Measurements from ENCODE around the gene MILR1. TPM values are rescaled to one million over a fixed set of nuclear protein-coding genes. Genes with fewer than 3 reads are reported as not detected.

MILR1 gene
- total and polyA plus RNA-seq, 2 donors from 2014 or later = 2.2 to 17.8 TPM

- FAIRE-seq (no peak), DNase-seq (no peak)
- Histone ChIP-seq H3K27me3 (ENCODE audit: control insufficient read depth, insufficient read depth, low read length) (no peaks in the 10 kb centered on the region), H3K4me1 (ENCODE audit: control insufficient read depth in 2 of 3, insufficient read depth in 2 of 3, low read depth in 1 of 3, low read length in 3 of 3) (peaks cover 3 to 13% (median 9%) of the 10 kb centered on the region in 3 donors), H3K9me3 (ENCODE audit: control insufficient read depth in 2 of 3, insufficient read depth in 1 of 3, low read length in 3 of 3) (no peaks in the 10 kb centered on the region), H3K27ac (ENCODE audit: low read depth in 2 of 2, low read length in 2 of 2) (no peak overlapping the region), H3K36me3 (ENCODE audit: control insufficient read depth in 2 of 3, insufficient read depth in 3 of 3, low read length in 3 of 3) (peaks cover 5 to 31% (median 13%) of the 10 kb centered on the region in 3 donors), H3K9ac (ENCODE audit: low read length in 3 of 3) (no peak overlapping the region), H3K4me3 (ENCODE audit: low read length in 3 of 3) (no peak overlapping the region)
- intact Hi-C loops (cut with DNase I) = no loop called here
- TF ChIP-seq CTCF (IDR thresholded peaks at IDR 0.05; ENCODE audit: borderline replicate concordance, extremely low read depth, insufficient read depth) = no peak
Observed at GRCh38 chr17:64509179-64509578, 60.3 kb downstream of the MILR1 start.

GRCh38 chr17:64515419-64515818 lies 66.5 kb downstream of the MILR1 start:
- Histone ChIP-seq H3K27ac (ENCODE audit: low read depth in 2 of 2, low read length in 2 of 2) (no peak overlapping the region), H3K9ac (ENCODE audit: low read length in 3 of 3) (no peak overlapping the region), H3K36me3 (ENCODE audit: control insufficient read depth in 2 of 3, insufficient read depth in 3 of 3, low read length in 3 of 3) (peaks cover 4 to 49% (median 31%) of the 10 kb centered on the region in 3 donors), H3K27me3 (ENCODE audit: control insufficient read depth, insufficient read depth, low read length) (no peaks in the 10 kb centered on the region), H3K4me3 (ENCODE audit: low read length in 3 of 3) (no peak overlapping the region), H3K9me3 (ENCODE audit: control insufficient read depth in 2 of 3, insufficient read depth in 1 of 3, low read length in 3 of 3) (no peaks in the 10 kb centered on the region), H3K4me1 (ENCODE audit: control insufficient read depth in 2 of 3, insufficient read depth in 2 of 3, low read depth in 1 of 3, low read length in 3 of 3) (no peaks in the 10 kb centered on the region)
- DNase-seq (no peak), FAIRE-seq (no peak)
- intact Hi-C loops (cut with DNase I) = no loop called here
- no peak for TF ChIP-seq CTCF (IDR thresholded peaks at IDR 0.05; ENCODE audit: borderline replicate concordance, extremely low read depth, insufficient read depth)

GRCh38 chr17:64515829-64516228 lies 66.9 kb downstream of the MILR1 start:
- no peak for TF ChIP-seq CTCF (IDR thresholded peaks at IDR 0.05; ENCODE audit: borderline replicate concordance, extremely low read depth, insufficient read depth)
- no peak overlapping the region for H3K27ac ChIP-seq (ENCODE audit: low read depth in 2 of 2, low read length in 2 of 2)
- H3K9ac ChIP-seq (ENCODE audit: low read length in 3 of 3) = no peak overlapping the region
- DNase-seq (no peak), FAIRE-seq (no peak)
- H3K27me3 ChIP-seq (ENCODE audit: control insufficient read depth, insufficient read depth, low read length) = no peaks in the 10 kb centered on the region
- H3K4me1 ChIP-seq (ENCODE audit: control insufficient read depth in 2 of 3, insufficient read depth in 2 of 3, low read depth in 1 of 3, low read length in 3 of 3) = no peaks in the 10 kb centered on the region
- H3K36me3 ChIP-seq (ENCODE audit: control insufficient read depth in 2 of 3, insufficient read depth in 3 of 3, low read length in 3 of 3) = peaks cover 4 to 49% (median 34%) of the 10 kb centered on the region in 3 donors
- no peak overlapping the region for H3K4me3 ChIP-seq (ENCODE audit: low read length in 3 of 3)
- intact Hi-C loops (cut with DNase I) = no loop called here
- H3K9me3 ChIP-seq (ENCODE audit: control insufficient read depth in 2 of 3, insufficient read depth in 1 of 3, low read length in 3 of 3) = no peaks in the 10 kb centered on the region

Small RNAs within 50 kb of the gene (microRNA-seq; reads per million reads assigned to microRNA genes)
- gene MIR1273E (not detected), gene MIR3064 (3.4 reads per million, percentile 2 among the genes with 10 or more reads in this experiment), gene MIR5047 (not detected)

Other genes with a start within 250 kb of the MILR1 start
- gene TEX2, start 185.9 kb upstream of the MILR1 start, total RNA-seq = 39.1 TPM
- gene TEX2, start 185.9 kb upstream of the MILR1 start, polyA plus RNA-seq (ENCODE audit: insufficient read depth, low read depth, low replicate concordance) = 14.0 TPM
- gene PECAM1, start 58.3 kb upstream of the MILR1 start, total RNA-seq = 321 TPM
- 44.3 TPM for gene PECAM1, start 58.3 kb upstream of the MILR1 start, polyA plus RNA-seq (ENCODE audit: insufficient read depth, low read depth, low replicate concordance)
- gene POLG2, start 47.9 kb downstream of the MILR1 start, total RNA-seq = 18.4 TPM
- 9.0 TPM for gene POLG2, start 47.9 kb downstream of the MILR1 start, polyA plus RNA-seq (ENCODE audit: insufficient read depth, low read depth, low replicate concordance)
- 769 TPM for gene DDX5, start 57.2 kb downstream of the MILR1 start, total RNA-seq
- gene DDX5, start 57.2 kb downstream of the MILR1 start, polyA plus RNA-seq (ENCODE audit: insufficient read depth, low read depth, low replicate concordance) = 343 TPM
- 49.3 TPM for gene CEP95, start 57.9 kb downstream of the MILR1 start, total RNA-seq
- gene CEP95, start 57.9 kb downstream of the MILR1 start, polyA plus RNA-seq (ENCODE audit: insufficient read depth, low read depth, low replicate concordance) = 25.3 TPM
- gene SMURF2, start 213.2 kb downstream of the MILR1 start, total RNA-seq = 27.9 TPM
- 7.2 TPM for gene SMURF2, start 213.2 kb downstream of the MILR1 start, polyA plus RNA-seq (ENCODE audit: insufficient read depth, low read depth, low replicate concordance)

Data from kidney (tissue), 14 donors.